Measurements from ENCODE around the gene CYP26C1. TPM values are rescaled to one million over a fixed set of nuclear protein-coding genes. Genes with fewer than 3 reads are reported as not detected.

Gene CYP26C1
- total RNA-seq, 1 experiment from 2014 or later = 0.11 TPM

DNA sequence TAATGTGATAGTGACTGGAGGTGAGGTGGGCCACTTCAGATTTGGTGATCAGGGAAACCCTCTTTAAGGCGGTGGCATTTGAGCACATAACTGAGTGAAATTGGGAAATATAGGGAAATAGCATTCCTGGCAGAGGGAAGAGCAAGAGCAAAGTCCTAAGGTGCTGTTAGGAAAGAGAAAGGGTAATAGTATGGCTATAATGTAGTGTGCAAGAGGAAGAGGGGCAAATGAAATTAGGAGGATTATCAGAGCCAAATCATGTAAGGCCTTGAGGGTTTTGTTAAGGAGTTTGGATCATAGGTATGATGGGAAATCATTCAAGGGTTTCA is 27.8 kb upstream of the CYP26C1 start (continued):
- TF ChIP-seq, protein P1, sequence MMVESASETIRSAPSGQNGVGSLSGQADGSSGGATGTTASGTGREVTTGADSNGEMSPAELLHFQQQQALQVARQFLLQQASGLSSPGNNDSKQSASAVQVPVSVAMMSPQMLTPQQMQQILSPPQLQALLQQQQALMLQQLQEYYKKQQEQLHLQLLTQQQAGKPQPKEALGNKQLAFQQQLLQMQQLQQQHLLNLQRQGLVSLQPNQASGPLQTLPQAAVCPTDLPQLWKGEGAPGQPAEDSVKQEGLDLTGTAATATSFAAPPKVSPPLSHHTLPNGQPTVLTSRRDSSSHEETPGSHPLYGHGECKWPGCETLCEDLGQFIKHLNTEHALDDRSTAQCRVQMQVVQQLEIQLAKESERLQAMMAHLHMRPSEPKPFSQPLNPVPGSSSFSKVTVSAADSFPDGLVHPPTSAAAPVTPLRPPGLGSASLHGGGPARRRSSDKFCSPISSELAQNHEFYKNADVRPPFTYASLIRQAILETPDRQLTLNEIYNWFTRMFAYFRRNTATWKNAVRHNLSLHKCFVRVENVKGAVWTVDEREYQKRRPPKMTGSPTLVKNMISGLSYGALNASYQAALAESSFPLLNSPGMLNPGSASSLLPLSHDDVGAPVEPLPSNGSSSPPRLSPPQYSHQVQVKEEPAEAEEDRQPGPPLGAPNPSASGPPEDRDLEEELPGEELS (CRISPR knock-in tag; IDR thresholded peaks at IDR 0.05) = no peak
- TF ChIP-seq RORB (CRISPR knock-in tag; IDR thresholded peaks at IDR 0.05) = no peak
- no peak for TF ChIP-seq ZNF263 (CRISPR knock-in tag; IDR thresholded peaks at IDR 0.05; ENCODE audit: low read depth)
- TF ChIP-seq, protein P2, sequence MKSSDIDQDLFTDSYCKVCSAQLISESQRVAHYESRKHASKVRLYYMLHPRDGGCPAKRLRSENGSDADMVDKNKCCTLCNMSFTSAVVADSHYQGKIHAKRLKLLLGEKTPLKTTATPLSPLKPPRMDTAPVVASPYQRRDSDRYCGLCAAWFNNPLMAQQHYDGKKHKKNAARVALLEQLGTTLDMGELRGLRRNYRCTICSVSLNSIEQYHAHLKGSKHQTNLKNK (CRISPR knock-in tag; IDR thresholded peaks at IDR 0.05) = no peak
- no peak for TF ChIP-seq GTF2I (CRISPR knock-in tag; conservative IDR thresholded peaks at IDR 0.05)

DNA sequence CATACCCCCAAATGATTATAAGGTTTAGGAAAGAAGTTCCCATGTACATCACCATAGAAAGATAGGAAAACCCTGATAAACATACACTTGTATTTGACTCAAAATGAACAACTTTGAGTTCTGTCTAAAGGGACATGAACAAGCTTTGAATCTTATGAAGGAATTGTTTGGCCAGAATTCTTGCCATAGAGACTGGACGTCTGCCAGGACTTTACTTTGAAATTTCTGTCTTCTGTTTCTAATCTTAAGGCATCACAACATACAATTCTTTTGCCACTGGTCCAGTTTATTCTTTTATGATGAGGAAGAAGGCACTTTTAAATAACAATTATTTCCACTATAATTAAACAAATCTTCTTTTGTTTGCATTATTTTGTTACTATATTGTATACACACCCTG is 26.2 kb upstream of the CYP26C1 start:
- no peak overlapping the region for H3K27ac Mint-ChIP-seq
- TF ChIP-seq, protein P3, sequence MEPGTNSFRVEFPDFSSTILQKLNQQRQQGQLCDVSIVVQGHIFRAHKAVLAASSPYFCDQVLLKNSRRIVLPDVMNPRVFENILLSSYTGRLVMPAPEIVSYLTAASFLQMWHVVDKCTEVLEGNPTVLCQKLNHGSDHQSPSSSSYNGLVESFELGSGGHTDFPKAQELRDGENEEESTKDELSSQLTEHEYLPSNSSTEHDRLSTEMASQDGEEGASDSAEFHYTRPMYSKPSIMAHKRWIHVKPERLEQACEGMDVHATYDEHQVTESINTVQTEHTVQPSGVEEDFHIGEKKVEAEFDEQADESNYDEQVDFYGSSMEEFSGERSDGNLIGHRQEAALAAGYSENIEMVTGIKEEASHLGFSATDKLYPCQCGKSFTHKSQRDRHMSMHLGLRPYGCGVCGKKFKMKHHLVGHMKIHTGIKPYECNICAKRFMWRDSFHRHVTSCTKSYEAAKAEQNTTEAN (CRISPR knock-in tag; IDR thresholded peaks at IDR 0.05) = no peak
- TF ChIP-seq, protein P4, sequence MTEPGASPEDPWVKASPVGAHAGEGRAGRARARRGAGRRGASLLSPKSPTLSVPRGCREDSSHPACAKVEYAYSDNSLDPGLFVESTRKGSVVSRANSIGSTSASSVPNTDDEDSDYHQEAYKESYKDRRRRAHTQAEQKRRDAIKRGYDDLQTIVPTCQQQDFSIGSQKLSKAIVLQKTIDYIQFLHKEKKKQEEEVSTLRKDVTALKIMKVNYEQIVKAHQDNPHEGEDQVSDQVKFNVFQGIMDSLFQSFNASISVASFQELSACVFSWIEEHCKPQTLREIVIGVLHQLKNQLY (CRISPR knock-in tag; IDR thresholded peaks at IDR 0.05) = no peak
- TF ChIP-seq, protein P5, sequence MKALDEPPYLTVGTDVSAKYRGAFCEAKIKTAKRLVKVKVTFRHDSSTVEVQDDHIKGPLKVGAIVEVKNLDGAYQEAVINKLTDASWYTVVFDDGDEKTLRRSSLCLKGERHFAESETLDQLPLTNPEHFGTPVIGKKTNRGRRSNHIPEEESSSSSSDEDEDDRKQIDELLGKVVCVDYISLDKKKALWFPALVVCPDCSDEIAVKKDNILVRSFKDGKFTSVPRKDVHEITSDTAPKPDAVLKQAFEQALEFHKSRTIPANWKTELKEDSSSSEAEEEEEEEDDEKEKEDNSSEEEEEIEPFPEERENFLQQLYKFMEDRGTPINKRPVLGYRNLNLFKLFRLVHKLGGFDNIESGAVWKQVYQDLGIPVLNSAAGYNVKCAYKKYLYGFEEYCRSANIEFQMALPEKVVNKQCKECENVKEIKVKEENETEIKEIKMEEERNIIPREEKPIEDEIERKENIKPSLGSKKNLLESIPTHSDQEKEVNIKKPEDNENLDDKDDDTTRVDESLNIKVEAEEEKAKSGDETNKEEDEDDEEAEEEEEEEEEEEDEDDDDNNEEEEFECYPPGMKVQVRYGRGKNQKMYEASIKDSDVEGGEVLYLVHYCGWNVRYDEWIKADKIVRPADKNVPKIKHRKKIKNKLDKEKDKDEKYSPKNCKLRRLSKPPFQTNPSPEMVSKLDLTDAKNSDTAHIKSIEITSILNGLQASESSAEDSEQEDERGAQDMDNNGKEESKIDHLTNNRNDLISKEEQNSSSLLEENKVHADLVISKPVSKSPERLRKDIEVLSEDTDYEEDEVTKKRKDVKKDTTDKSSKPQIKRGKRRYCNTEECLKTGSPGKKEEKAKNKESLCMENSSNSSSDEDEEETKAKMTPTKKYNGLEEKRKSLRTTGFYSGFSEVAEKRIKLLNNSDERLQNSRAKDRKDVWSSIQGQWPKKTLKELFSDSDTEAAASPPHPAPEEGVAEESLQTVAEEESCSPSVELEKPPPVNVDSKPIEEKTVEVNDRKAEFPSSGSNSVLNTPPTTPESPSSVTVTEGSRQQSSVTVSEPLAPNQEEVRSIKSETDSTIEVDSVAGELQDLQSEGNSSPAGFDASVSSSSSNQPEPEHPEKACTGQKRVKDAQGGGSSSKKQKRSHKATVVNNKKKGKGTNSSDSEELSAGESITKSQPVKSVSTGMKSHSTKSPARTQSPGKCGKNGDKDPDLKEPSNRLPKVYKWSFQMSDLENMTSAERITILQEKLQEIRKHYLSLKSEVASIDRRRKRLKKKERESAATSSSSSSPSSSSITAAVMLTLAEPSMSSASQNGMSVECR (CRISPR knock-in tag; IDR thresholded peaks at IDR 0.05; ENCODE audit: borderline replicate concordance) = no peak
- TF ChIP-seq NFE2L1 (CRISPR knock-in tag; IDR thresholded peaks at IDR 0.05) = no peak
- no peaks in the 10 kb centered on the region for H3K36me3 Mint-ChIP-seq
- no peak for ATAC-seq
- no peak overlapping the region for H3K4me3 Mint-ChIP-seq
- no peaks in the 10 kb centered on the region for H3K27me3 Mint-ChIP-seq (ENCODE audit: low read depth)
- ChIA-PET CTCF (interaction anchor here (0.8 kb wide), 1 partner anchor 148 kb away, joined by 3 read pairs; no protein-coding TSS in a partner anchor), POLR2A (no interaction called here)
- DNase-seq (ENCODE audit: low spot score) = no peak
- peaks cover 40% of the 10 kb centered on the region for H3K4me1 Mint-ChIP-seq
- no peaks in the 10 kb centered on the region for H3K9me3 Mint-ChIP-seq

DNA sequence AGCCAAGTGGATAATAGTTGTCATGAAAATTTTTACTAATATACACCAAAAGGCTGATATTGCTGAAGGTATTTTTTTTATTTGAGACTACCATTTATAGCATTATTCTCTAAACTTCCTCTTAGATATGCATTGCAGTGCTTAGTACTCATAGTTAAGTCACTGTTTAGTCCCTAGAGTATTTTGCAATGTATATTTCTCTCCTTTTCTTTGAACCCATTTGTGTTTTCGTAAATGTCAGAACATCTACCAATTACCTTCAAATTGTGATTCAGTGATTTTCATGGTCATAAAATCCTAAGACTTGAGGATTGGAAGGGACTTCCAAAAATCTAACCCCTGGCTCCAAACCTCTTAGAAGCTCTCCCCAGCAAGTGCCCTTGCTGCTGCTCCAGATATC is 21.5 kb upstream of the CYP26C1 start:
- no peak for ATAC-seq

More for the DNA sequence above, 21.5 kb upstream of the CYP26C1 start:
- no peaks in the 10 kb centered on the region for H3K36me3 Mint-ChIP-seq
- H3K4me3 Mint-ChIP-seq = no peak overlapping the region
- ChIA-PET CTCF (interaction anchor here (0.6 to 2.6 kb wide), 8 partner anchors 8 to 318 kb away, joined by 4 to 13 read pairs (median 6); partner anchors contain the start of gene CYP26C1), POLR2A (no interaction called here)
- no peaks in the 10 kb centered on the region for H3K27me3 Mint-ChIP-seq (ENCODE audit: low read depth)
- no peak overlapping the region for H3K27ac Mint-ChIP-seq
- H3K4me1 Mint-ChIP-seq = peaks cover 15% of the 10 kb centered on the region
- TF ChIP-seq, protein P6, sequence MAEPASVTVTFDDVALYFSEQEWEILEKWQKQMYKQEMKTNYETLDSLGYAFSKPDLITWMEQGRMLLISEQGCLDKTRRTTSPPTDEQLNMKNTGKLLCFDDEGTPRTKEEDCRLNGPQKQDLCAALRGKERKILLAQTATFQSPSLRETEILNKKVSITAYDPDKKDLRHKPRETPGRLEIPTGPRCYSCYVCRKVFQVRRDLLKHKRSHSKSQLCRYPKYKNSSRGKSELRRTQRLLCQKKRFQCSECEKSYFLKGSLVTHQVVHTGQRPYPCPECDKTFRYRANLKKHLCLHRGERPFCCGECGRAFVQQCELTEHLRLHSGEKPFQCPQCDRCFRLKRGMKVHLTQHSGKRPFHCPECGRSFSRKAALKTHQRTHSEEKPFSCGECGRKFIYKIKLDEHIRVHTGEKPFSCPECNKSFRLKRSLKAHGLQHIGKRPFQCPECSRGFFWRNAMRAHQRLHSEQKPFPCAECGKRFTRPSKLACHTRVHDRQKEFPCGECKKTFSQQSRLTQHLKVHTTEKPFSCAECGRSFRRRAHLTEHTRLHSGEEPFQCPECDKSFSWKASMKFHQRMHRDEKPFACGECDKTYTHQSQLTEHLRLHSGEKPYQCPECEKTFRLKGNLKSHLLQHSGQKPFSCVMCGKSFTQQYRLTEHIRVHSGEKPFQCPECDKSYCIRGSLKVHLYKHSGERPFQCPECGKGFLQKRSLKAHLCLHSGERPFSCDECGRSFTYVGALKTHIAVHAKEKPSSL (CRISPR knock-in tag; conservative IDR thresholded peaks at IDR 0.05) = no peak
- no peak for TF ChIP-seq GTF2I (CRISPR knock-in tag; conservative IDR thresholded peaks at IDR 0.05)
- TF ChIP-seq RELA (CRISPR knock-in tag; IDR thresholded peaks at IDR 0.05; ENCODE audit: borderline replicate concordance) = no peak
- TF ChIP-seq, protein P7, sequence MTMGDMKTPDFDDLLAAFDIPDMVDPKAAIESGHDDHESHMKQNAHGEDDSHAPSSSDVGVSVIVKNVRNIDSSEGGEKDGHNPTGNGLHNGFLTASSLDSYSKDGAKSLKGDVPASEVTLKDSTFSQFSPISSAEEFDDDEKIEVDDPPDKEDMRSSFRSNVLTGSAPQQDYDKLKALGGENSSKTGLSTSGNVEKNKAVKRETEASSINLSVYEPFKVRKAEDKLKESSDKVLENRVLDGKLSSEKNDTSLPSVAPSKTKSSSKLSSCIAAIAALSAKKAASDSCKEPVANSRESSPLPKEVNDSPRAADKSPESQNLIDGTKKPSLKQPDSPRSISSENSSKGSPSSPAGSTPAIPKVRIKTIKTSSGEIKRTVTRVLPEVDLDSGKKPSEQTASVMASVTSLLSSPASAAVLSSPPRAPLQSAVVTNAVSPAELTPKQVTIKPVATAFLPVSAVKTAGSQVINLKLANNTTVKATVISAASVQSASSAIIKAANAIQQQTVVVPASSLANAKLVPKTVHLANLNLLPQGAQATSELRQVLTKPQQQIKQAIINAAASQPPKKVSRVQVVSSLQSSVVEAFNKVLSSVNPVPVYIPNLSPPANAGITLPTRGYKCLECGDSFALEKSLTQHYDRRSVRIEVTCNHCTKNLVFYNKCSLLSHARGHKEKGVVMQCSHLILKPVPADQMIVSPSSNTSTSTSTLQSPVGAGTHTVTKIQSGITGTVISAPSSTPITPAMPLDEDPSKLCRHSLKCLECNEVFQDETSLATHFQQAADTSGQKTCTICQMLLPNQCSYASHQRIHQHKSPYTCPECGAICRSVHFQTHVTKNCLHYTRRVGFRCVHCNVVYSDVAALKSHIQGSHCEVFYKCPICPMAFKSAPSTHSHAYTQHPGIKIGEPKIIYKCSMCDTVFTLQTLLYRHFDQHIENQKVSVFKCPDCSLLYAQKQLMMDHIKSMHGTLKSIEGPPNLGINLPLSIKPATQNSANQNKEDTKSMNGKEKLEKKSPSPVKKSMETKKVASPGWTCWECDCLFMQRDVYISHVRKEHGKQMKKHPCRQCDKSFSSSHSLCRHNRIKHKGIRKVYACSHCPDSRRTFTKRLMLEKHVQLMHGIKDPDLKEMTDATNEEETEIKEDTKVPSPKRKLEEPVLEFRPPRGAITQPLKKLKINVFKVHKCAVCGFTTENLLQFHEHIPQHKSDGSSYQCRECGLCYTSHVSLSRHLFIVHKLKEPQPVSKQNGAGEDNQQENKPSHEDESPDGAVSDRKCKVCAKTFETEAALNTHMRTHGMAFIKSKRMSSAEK (CRISPR knock-in tag; IDR thresholded peaks at IDR 0.05; ENCODE audit: borderline replicate concordance) = no peak
- TF ChIP-seq, protein P8, sequence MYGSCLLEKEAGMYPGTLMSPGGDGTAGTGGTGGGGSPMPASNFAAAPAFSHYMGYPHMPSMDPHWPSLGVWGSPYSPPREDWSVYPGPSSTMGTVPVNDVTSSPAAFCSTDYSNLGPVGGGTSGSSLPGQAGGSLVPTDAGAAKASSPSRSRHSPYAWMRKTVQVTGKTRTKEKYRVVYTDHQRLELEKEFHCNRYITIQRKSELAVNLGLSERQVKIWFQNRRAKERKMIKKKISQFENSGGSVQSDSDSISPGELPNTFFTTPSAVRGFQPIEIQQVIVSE (CRISPR knock-in tag; IDR thresholded peaks at IDR 0.05; ENCODE audit: borderline replicate concordance) = no peak
- TF ChIP-seq NR1H2 (CRISPR knock-in tag; IDR thresholded peaks at IDR 0.05) = no peak
- TF ChIP-seq RORB (CRISPR knock-in tag; IDR thresholded peaks at IDR 0.05) = no peak
- no peak for TF ChIP-seq ETV6 (CRISPR knock-in tag; IDR thresholded peaks at IDR 0.05)
- H3K9me3 Mint-ChIP-seq = no peaks in the 10 kb centered on the region
- no peak for DNase-seq (ENCODE audit: low spot score)

Data from WTC11 (cell line).